Transverse colon (tissue), 4 donors: ENCODE data around the gene PGLYRP4. TPM values are rescaled to one million over a fixed set of nuclear protein-coding genes. Genes with fewer than 3 reads are reported as not detected.

Experiments
- DNase-seq: peaks from one replicate; pipeline ENCODE4 v3.0.0-alpha.2; 2019
- H3K27ac ChIP-seq, 4 donors: fragments of 200-600 bp; sonication (generic); 2 replicates each; pipeline ENCODE4 v1.5.1; 2016 to 2018; ENCODE audit warnings: inconsistent platforms in 4 of 4
- H3K27me3 ChIP-seq: fragments of 200-600 bp; sonication (generic); 2 replicates; pipeline ENCODE4 v1.5.1; 2017; ENCODE audit warnings: inconsistent platforms
- H3K36me3 ChIP-seq, 4 donors: fragments of 200-600 bp; sonication (generic); 2 replicates each; pipeline ENCODE4 v1.5.1; 2017 to 2019; ENCODE audit warnings: inconsistent platforms in 4 of 4
- H3K4me1 ChIP-seq, 4 donors: fragments of 200-600 bp; sonication (generic); 2 replicates each; pipeline ENCODE4 v1.5.1; 2017 to 2020; ENCODE audit warnings: inconsistent platforms in 4 of 4
- H3K4me3 ChIP-seq, 4 donors: fragments of 200-600 bp; sonication (generic); 1 replicate in 1 of 4; 2 replicates in 3 of 4; pipeline versions ENCODE4 v1.5.1 to v1.6.1; 2017 to 2019; ENCODE audit warnings: inconsistent platforms in 4 of 4
- H3K9me3 ChIP-seq, 2 donors: fragments of 200-600 bp; sonication (generic); 2 replicates each; pipeline ENCODE4 v1.5.1; 2017 to 2019; ENCODE audit warnings: inconsistent platforms in 2 of 2
- CTCF ChIP-seq, 5 experiments: fragments of 200-600 bp in 3 of 5; fragments of 450-650 bp in 2 of 5; sonication (generic) in 3 of 5; IDR thresholded peaks; 1 replicate in 2 of 5; 2 replicates in 3 of 5; pipeline ENCODE4 v1.5.1; 2016 to 2017; ENCODE audit warnings: antibody characterized with exemption in 5 of 5, inconsistent platforms in 3 of 5, mild to moderate bottlenecking in 2 of 5, moderate library complexity in 1 of 5
- EP300 ChIP-seq: sonication (generic); formaldehyde crosslinking; IDR thresholded peaks from one replicate; pipeline ENCODE4 v1.6.1; 2017; ENCODE audit warnings: antibody characterized with exemption, low read depth
- POLR2A ChIP-seq: fragments of 450-650 bp; IDR thresholded peaks from one replicate; pipeline ENCODE4 v1.6.1; 2016; ENCODE audit warnings: antibody characterized with exemption, mild to moderate bottlenecking, moderate library complexity
- POLR2AphosphoS5 ChIP-seq, 3 donors: sonication (generic); formaldehyde crosslinking; IDR thresholded peaks; one replicate each; pipeline ENCODE4 v1.6.1; 2016; ENCODE audit warnings: antibody characterized with exemption in 3 of 3
- WGBS, 2 donors: methylation state at CpG; one replicate each; pipeline ENCODE4 v1.1.5; 2018; ENCODE audit warnings: low coverage in 1 of 2; 5-methylcytosine and 5-hydroxymethylcytosine counted together
- in situ Hi-C, 4 donors: fragments of 200-750 bp; cut with MboI; loops; one replicate each; pipeline versions ENCODE4 v1.15.0 to v1.15.1; 2017; ENCODE audit warnings: low sequenced_read_pairs in 3 of 4, low pct_ligation_motif_present in 1 of 4, low pct_unique_long_range_greater_than_20kb in 1 of 4
- intact Hi-C: fragments of 100-400 bp; cut with DNase I; formaldehyde crosslinking; loops from one replicate; pipeline ENCODE4 v1.15.1; 2023; ENCODE audit warnings: low total_unique reads
- total RNA-seq, 4 donors: library from RNA; depleted of rRNA; stranded (reverse); fragments of >200 nt; gene quantifications; one replicate each; pipeline ENCODE4 v1.1.0, GENCODE V29; 2016

PGLYRP4 gene
- total RNA-seq, 4 donors from 2014 or later, result not detected

GRCh38 chr1:153387785-153388184 lies 39.1 kb upstream of the PGLYRP4 start:
- no peak for DNase-seq
- TF ChIP-seq EP300 (no peak), POLR2A (no peak), CTCF (IDR thresholded peaks at IDR 0.05) (no peak), POLR2AphosphoS5 (IDR thresholded peaks at IDR 0.05) (no peak)
- Histone ChIP-seq H3K4me3 (no peak overlapping the region), H3K4me1 (no peaks in the 10 kb centered on the region), H3K27me3 (no peaks in the 10 kb centered on the region), H3K36me3 (no peaks in the 10 kb centered on the region), H3K27ac (no peak overlapping the region), H3K9me3 (no peaks in the 10 kb centered on the region)
- 77% methylated on average over 4 of the region's 4 CpGs; no CpG with 5 or more reads in 1 of the 2 donors for WGBS, 2 donors
- in situ Hi-C loops, result no loop called here
- intact Hi-C loops, result no loop called here

DNA sequence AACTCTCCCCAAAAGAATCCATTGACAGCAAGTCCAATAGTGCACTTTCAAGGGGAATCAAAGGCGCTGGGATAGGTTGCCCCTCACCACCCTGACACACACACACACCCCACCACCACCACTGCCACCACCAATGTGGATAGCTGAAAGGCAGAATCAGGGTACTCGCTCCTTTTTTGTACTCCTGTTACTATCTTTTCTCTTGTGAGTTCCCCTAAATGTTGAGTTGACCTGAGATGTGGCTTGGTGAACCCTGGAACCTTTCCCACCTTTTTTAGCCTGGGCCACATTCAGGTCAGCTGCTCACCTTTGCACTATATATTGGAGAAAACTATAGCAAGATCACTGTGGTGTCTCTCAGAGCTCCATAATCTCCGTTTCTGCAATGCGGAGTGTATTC lies 38.4 kb upstream of the PGLYRP4 start:
- WGBS, 2 donors, result 89 to 92% methylated on average over 3 to 4 of the region's 4 CpGs
- H3K4me3 ChIP-seq, result no peak overlapping the region
- in situ Hi-C loops (no loop called here), intact Hi-C loops (no loop called here)
- H3K27ac ChIP-seq, result no peak overlapping the region
- H3K4me1 ChIP-seq, result no peaks in the 10 kb centered on the region
- no peaks in the 10 kb centered on the region for H3K27me3 ChIP-seq
- DNase-seq, result no peak
- H3K9me3 ChIP-seq, result no peaks in the 10 kb centered on the region
- H3K36me3 ChIP-seq, result no peaks in the 10 kb centered on the region
- TF ChIP-seq POLR2A, result no peak

GRCh38 chr1:153386500-153386901 lies 37.9 kb upstream of the PGLYRP4 start:
- 40 to 61% methylated on average over 2 to 5 of the region's 5 CpGs for WGBS, 2 donors
- Histone ChIP-seq H3K27me3 (no peaks in the 10 kb centered on the region), H3K4me1 (no peaks in the 10 kb centered on the region), H3K36me3 (no peaks in the 10 kb centered on the region), H3K27ac (no peak overlapping the region), H3K4me3 (no peak overlapping the region), H3K9me3 (no peaks in the 10 kb centered on the region)
- in situ Hi-C loops (no loop called here), intact Hi-C loops (no loop called here)
- DNase-seq, result peak; percentile 30
- no peak for TF ChIP-seq POLR2A
- TF ChIP-seq EP300, result no peak
- TF ChIP-seq CTCF (IDR thresholded peaks at IDR 0.05), result no peak
- TF ChIP-seq POLR2AphosphoS5 (IDR thresholded peaks at IDR 0.05), result no peak

DNA sequence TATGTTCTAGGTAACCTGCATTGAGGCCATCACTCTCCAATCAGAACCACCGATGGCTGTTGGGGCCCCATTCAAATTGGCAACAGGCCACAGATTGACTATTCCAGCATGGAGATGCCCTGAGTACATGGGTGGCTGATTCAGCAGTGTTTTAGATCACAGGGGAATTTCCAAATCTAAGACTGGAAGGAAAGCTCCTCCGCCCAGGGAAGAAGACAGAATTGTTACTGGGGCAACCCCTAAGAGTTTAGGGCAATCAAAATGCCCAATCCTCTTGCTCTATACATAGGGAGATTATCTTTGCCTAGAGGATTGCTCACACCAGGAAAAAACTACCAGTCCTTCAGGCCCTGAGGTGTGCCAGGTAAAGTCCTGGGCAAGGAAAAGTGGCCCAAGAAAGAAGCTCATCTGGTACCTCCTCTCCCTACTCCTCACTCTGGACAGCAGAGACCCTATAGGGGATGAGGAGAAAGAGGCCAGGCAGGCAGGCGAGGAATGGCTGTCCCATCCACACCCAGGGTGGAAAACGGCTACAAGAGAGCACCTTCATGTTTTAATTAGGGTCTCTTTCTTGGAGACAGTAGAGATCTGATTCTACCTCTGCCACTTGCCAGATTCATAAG lies 36.4 kb upstream of the PGLYRP4 start:
- Histone ChIP-seq H3K27ac (no peak overlapping the region), H3K36me3 (no peaks in the 10 kb centered on the region), H3K9me3 (no peaks in the 10 kb centered on the region), H3K4me1 (no peaks in the 10 kb centered on the region), H3K4me3 (no peak overlapping the region), H3K27me3 (no peaks in the 10 kb centered on the region)
- TF ChIP-seq POLR2A, result no peak
- no peak for TF ChIP-seq CTCF (IDR thresholded peaks at IDR 0.05)
- TF ChIP-seq EP300, result no peak
- TF ChIP-seq POLR2AphosphoS5 (IDR thresholded peaks at IDR 0.05), result no peak
- intact Hi-C loops (no loop called here), in situ Hi-C loops (no loop called here)
- WGBS, 2 donors, result 76 to 88% methylated on average over 3 to 4 of the region's 4 CpGs
- DNase-seq, result no peak

- Histone ChIP-seq H3K36me3 (no peaks in the 10 kb centered on the region), H3K4me3 (no peak overlapping the region), H3K27ac (no peak overlapping the region), H3K4me1 (no peaks in the 10 kb centered on the region), H3K27me3 (no peaks in the 10 kb centered on the region), H3K9me3 (no peaks in the 10 kb centered on the region)
- DNase-seq, result no peak
- TF ChIP-seq CTCF (IDR thresholded peaks at IDR 0.05), result no peak
- no peak for TF ChIP-seq POLR2AphosphoS5 (IDR thresholded peaks at IDR 0.05)
- TF ChIP-seq POLR2A, result no peak
- TF ChIP-seq EP300, result no peak
- WGBS, 2 donors, result 94 to 98% methylated on average over 18 to 23 of the region's 23 CpGs
- intact Hi-C loops (no loop called here), in situ Hi-C loops (no loop called here)
Observed at GRCh38 chr1:153380711-153381110, 32.1 kb upstream of the PGLYRP4 start.
